PC-3 (cell line): ENCODE measurements around the gene PRM2.

Source experiments
- CTCF ChIP-seq: fragments of 300-600 bp; sonication (generic); conservative IDR thresholded peaks from 2 replicates; pipeline ENCODE4 v1.5.1; 2017; ENCODE audit warnings: antibody characterized with exemption, low read depth, mild to moderate bottlenecking, low read length
- EZH2 ChIP-seq: fragments of 300-600 bp; sonication (generic); IDR thresholded peaks from one replicate; pipeline ENCODE4 v1.6.1; 2017; ENCODE audit warnings: antibody characterized with exemption, mild to moderate bottlenecking, low read length; ENCODE audit not compliant: unreplicated experiment
- EZH2phosphoT487 ChIP-seq: fragments of 300-600 bp; sonication (generic); IDR thresholded peaks from 2 replicates; pipeline ENCODE4 v1.6.1; 2018; ENCODE audit warnings: mild to moderate bottlenecking, antibody characterized with exemption, low read length, borderline replicate concordance

GRCh38 chr16:11325404-11326083, 49.3 kb upstream of the PRM2 start:
- TF ChIP-seq CTCF: no peak
- no peak for TF ChIP-seq EZH2
- no peak for TF ChIP-seq EZH2phosphoT487
